EH (cell line): ENCODE results near the gene SPR.

Experiments used
- DNase-seq: peaks from one replicate; pipeline ENCODE4 v3.0.0-alpha.2; 2015; ENCODE audit warnings: low read depth

The SPR gene

GRCh38 chr2:72932045-72932740 is 45.0 kb downstream of the SPR start:
- peak; percentile 39 for DNase-seq

GRCh38 chr2:72932805-72933204 is 45.6 kb downstream of the SPR start:
- no peak for DNase-seq

GRCh38 chr2:72933207-72933606 is 46.0 kb downstream of the SPR start:
- DNase-seq, result no peak

- DNase-seq, result no peak
These were observed 46.5 kb downstream of the SPR start for GRCh38 chr2:72933646-72934151.

GRCh38 chr2:72934683-72935610 is 47.7 kb downstream of the SPR start:
- no peak for DNase-seq

GRCh38 chr2:72935611-72935957 is 48.4 kb downstream of the SPR start:
- DNase-seq, result no peak

GRCh38 chr2:72936660-72937355 is 49.6 kb downstream of the SPR start:
- no peak for DNase-seq

GRCh38 chr2:72937356-72937669 is 50.1 kb downstream of the SPR start:
- DNase-seq, result peak; percentile 22

- no peak for DNase-seq
These were observed 51.2 kb downstream of the SPR start for GRCh38 chr2:72938455-72938854.

GRCh38 chr2:72940361-72940760 is 53.2 kb downstream of the SPR start:
- no peak for DNase-seq

GRCh38 chr2:72940786-72941185 is 53.6 kb downstream of the SPR start:
- DNase-seq, result peak; percentile 76
